Measurements from ENCODE around the gene LRRC52.

GRCh38 chr1:165516469-165516868, 27.3 kb upstream of the LRRC52 start:
- no peak for TF ChIP-seq CTCF (IDR thresholded peaks at IDR 0.05)
- no peak for TF ChIP-seq ZFX (IDR thresholded peaks at IDR 0.05; ENCODE audit: borderline replicate concordance)
